ENCODE data around the gene FAM180B. TPM values are rescaled to one million over a fixed set of nuclear protein-coding genes. Genes with fewer than 3 reads are reported as not detected.
"Not testable (repeated sequence)": the region's sequence is repeated elsewhere in the genome, so short reads cannot be mapped to it uniquely, and the experiment has no call there.

Gene FAM180B
- total RNA-seq: 0.29 TPM

- no peak for DNase-seq (ENCODE audit: low spot score)
Measured at GRCh38 chr11:47586098-47586855, at the start of gene FAM180B. FAM180B (plus strand) TSS chr11:47586678; CDS start chr11:47586769, 91 bp downstream.

GRCh38 chr11:47536915-47537314 is 49.6 kb upstream of the FAM180B start:
- no peak for DNase-seq (ENCODE audit: low spot score)

- no peak for DNase-seq (ENCODE audit: low spot score)
Measured at GRCh38 chr11:47538741-47539565, 47.5 kb upstream of the FAM180B start.

- no peak for DNase-seq (ENCODE audit: low spot score)
Measured at GRCh38 chr11:47539681-47540039, 46.8 kb upstream of the FAM180B start.

GRCh38 chr11:47541070-47541469 is 45.4 kb upstream of the FAM180B start:
- DNase-seq (ENCODE audit: low spot score): no peak

GRCh38 chr11:47545298-47545697 is 41.2 kb upstream of the FAM180B start:
- DNase-seq (ENCODE audit: low spot score): no peak

- DNase-seq (ENCODE audit: low spot score): not testable (repeated sequence)
Measured at GRCh38 chr11:47546274-47546673, 40.2 kb upstream of the FAM180B start.

GRCh38 chr11:47550288-47551047 is 36.0 kb upstream of the FAM180B start:
- DNase-seq (ENCODE audit: low spot score): no peak

- no peak for DNase-seq (ENCODE audit: low spot score)
Measured at GRCh38 chr11:47551086-47551485, 35.4 kb upstream of the FAM180B start.

GRCh38 chr11:47552056-47552565 is 34.4 kb upstream of the FAM180B start:
- no peak for DNase-seq (ENCODE audit: low spot score)

GRCh38 chr11:47552566-47553405 is 33.7 kb upstream of the FAM180B start, which contains the start of gene CELF1:
CELF1 (minus strand) TSS chr11:47553132; CDS start chr11:47499523, 53,609 bp downstream.
- DNase-seq (ENCODE audit: low spot score): peak; percentile 92

GRCh38 chr11:47553406-47553743 is 33.1 kb upstream of the FAM180B start:
- DNase-seq (ENCODE audit: low spot score): no peak

- DNase-seq (ENCODE audit: low spot score): not testable (repeated sequence)
Measured at GRCh38 chr11:47557004-47557403, 29.5 kb upstream of the FAM180B start.

- DNase-seq (ENCODE audit: low spot score): no peak
Measured at GRCh38 chr11:47558695-47559094, 27.8 kb upstream of the FAM180B start.

- no peak for DNase-seq (ENCODE audit: low spot score)
Measured at GRCh38 chr11:47560426-47560825, 26.1 kb upstream of the FAM180B start.

- not testable (repeated sequence) for DNase-seq (ENCODE audit: low spot score)
Measured at GRCh38 chr11:47562393-47562792, 24.1 kb upstream of the FAM180B start.

GRCh38 chr11:47564366-47564765 is 22.1 kb upstream of the FAM180B start:
- not testable (repeated sequence) for DNase-seq (ENCODE audit: low spot score)

GRCh38 chr11:47564933-47565339 is 21.5 kb upstream of the FAM180B start:
- DNase-seq (ENCODE audit: low spot score): no peak

GRCh38 chr11:47565340-47566148 is 20.9 kb upstream of the FAM180B start, which contains the start of gene PTPMT1:
PTPMT1 (plus strand) TSS chr11:47565599; CDS start chr11:47565623, 24 bp downstream.
- peak; percentile 75 for DNase-seq (ENCODE audit: low spot score)

GRCh38 chr11:47566149-47566698 is 20.3 kb upstream of the FAM180B start:
- no peak for DNase-seq (ENCODE audit: low spot score)
